Dendritic cell treated with granulocyte-macrophage colony-stimulating factor and Interleukin-4, amounts not matched to agents 40 ng/mL and 50 ng/mL, for 4 days (primary cell): ENCODE data around the gene PARS2.

Experiments used
- H3K27ac Mint-ChIP-seq: one replicate; pipeline ENCODE4 v1.8.0; 2022; ENCODE audit warnings: mild to moderate bottlenecking, mixed read lengths
- H3K27me3 Mint-ChIP-seq: one replicate; pipeline ENCODE4 v1.8.0; 2022; ENCODE audit warnings: mild to moderate bottlenecking, mixed read lengths
- H3K36me3 Mint-ChIP-seq: one replicate; pipeline ENCODE4 v1.8.0; 2022; ENCODE audit warnings: low read depth, mixed read lengths
- H3K4me1 Mint-ChIP-seq: one replicate; pipeline ENCODE4 v1.8.0; 2022; ENCODE audit warnings: low read depth, mixed read lengths
- H3K4me3 Mint-ChIP-seq: one replicate; pipeline ENCODE4 v1.8.0; 2022; ENCODE audit warnings: mild to moderate bottlenecking, moderate library complexity, mixed read lengths
- H3K9me3 Mint-ChIP-seq: one replicate; pipeline ENCODE4 v1.8.0; 2022; ENCODE audit warnings: mixed read lengths
- intact Hi-C: fragments of 100-400 bp; cut with micrococcal nuclease; formaldehyde crosslinking; loops from one replicate; pipeline ENCODE4 v1.15.0; 2022

The PARS2 gene

GRCh38 chr1:54772951-54773350 is 8.6 kb upstream of the PARS2 start:
- Mint-ChIP-seq H3K27me3 (peaks cover 2% of the 10 kb centered on the region), H3K9me3 (no peaks in the 10 kb centered on the region), H3K4me3 (no peak overlapping the region), H3K4me1 (no peaks in the 10 kb centered on the region), H3K27ac (no peak overlapping the region), H3K36me3 (no peaks in the 10 kb centered on the region)
- intact Hi-C loops = no loop called here

DNA sequence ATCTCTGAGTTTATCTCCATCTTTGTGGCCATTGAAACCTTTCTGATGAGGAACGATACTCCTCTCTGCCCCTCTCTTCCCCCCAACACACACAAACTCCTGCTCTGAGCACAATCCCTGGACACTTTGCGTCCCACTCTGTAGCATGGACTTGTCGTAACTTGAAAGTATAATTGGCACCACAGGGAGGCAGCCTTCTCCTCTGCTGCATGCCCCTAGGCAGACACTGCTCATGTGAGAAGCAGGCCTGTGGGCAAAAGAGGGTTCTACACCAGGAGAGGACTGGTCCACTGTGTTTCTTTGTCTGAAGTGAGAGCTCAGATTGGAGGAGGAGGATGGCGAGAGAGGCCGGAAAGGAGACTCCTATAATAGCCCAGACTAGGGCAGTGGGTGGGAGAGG is 3.8 kb upstream of the PARS2 start:
- peaks cover 7% of the 10 kb centered on the region for H3K4me1 Mint-ChIP-seq
- H3K27ac Mint-ChIP-seq = no peak overlapping the region
- intact Hi-C loops = loop anchor here (10.0 kb wide), 1 partner anchor 823 kb away; the partner anchor contains the start of genes IFT25 and LRRC42

DNA sequence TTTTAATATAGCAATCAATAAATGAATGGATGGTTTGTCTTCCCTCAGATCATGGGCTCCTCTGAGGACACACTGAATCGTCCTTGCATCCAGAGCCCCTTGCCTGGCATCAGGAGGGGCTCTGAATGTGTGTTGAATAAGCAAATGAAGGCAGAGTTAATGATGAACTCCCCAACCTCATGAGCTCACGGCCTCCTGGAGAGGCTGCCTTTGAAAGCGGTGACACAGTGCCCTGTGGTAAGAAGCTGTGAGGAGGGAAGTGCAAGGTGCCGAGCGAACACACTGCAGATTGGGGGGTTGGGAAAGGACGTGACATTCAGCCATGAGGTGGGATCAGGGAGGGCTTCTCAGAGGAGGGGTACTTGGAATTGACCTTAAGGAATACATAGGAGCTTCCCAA is 3.2 kb upstream of the PARS2 start:
- intact Hi-C loops = loop anchor here (10.0 kb wide), 1 partner anchor 823 kb away; the partner anchor contains the start of genes IFT25 and LRRC42

More for the DNA sequence above, 3.8 kb upstream of the PARS2 start:
- Mint-ChIP-seq H3K4me3 (no peak overlapping the region), H3K36me3 (peaks cover 6% of the 10 kb centered on the region), H3K9me3 (no peaks in the 10 kb centered on the region), H3K27me3 (peaks cover 2% of the 10 kb centered on the region)

DNA sequence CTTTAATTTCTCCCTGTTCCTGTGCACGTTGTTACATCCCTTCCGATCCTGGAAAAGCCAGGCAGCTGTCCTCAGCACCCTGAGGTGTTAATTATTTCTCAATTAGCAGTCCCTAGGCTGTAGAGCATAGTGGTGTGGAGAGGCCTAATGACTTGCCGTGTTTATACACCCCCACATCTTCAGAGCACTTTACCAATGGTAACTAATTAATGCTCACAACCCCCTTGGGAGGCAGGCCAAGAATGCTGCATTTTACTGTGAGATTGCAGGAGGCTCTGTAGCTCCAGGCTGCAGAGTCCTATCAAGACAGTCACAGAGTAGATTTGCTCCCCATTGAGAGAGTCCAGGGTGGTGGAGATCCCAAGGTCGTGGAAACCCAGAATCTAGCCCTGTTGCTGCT is 2.4 kb upstream of the PARS2 start:
- Mint-ChIP-seq H3K4me3 (no peak overlapping the region), H3K4me1 (peaks cover 11% of the 10 kb centered on the region), H3K27ac (no peak overlapping the region), H3K27me3 (peaks cover 2% of the 10 kb centered on the region), H3K36me3 (peaks cover 6% of the 10 kb centered on the region), H3K9me3 (no peaks in the 10 kb centered on the region)
- intact Hi-C loops = loop anchor here (10.0 kb wide), 1 partner anchor 822 kb away; the partner anchor contains the start of genes IFT25 and LRRC42

More for the DNA sequence above, 3.2 kb upstream of the PARS2 start:
- Mint-ChIP-seq H3K27ac (no peak overlapping the region), H3K27me3 (peaks cover 2% of the 10 kb centered on the region), H3K4me1 (peaks cover 11% of the 10 kb centered on the region), H3K9me3 (no peaks in the 10 kb centered on the region), H3K4me3 (no peak overlapping the region), H3K36me3 (peaks cover 6% of the 10 kb centered on the region)

DNA sequence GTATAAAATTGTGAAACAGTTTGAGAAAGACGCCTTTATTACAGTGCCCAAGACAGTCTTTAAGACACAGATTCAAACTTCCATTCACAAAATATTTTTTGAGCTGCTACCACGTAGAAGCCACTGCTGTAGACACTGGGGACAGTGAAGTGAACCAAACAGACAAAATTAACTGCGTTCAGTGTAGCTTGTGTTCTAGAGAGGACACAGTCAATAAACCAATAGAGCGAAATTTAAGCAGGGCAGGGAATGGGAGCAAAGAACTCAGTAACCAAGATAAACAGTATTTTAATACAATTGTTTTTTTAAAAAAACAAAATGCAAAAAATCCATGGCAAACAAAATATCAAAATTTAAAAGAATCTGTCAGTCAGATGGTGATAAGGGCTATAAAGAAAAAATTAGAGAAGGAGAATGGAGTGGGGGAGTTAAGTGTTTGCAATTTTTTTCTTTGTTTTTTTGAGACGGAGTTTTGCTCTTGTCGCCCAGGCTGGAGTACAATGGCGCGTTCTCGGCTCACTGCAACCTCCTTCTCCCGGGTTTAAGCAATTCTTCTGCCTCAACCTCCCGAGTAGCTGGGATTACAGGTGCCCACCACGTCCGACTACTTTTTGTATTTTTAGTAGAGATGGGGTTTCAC is 719 bp upstream of the PARS2 start:
- Mint-ChIP-seq H3K27ac (peak overlapping the region; percentile 90), H3K27me3 (peaks cover 2% of the 10 kb centered on the region), H3K4me1 (peaks cover 16% of the 10 kb centered on the region), H3K36me3 (peaks cover 6% of the 10 kb centered on the region), H3K9me3 (no peaks in the 10 kb centered on the region), H3K4me3 (peak overlapping the region; percentile 97)
- intact Hi-C loops = loop anchor here (1.0 to 10.0 kb wide), 2 partner anchors 50 to 820 kb away; partner anchors contain the start of genes IFT25, LRRC42 and TTC4

- Mint-ChIP-seq H3K4me3 (peak overlapping the region; percentile 97), H3K4me1 (peaks cover 17% of the 10 kb centered on the region), H3K27me3 (peaks cover 2% of the 10 kb centered on the region), H3K36me3 (peaks cover 13% of the 10 kb centered on the region), H3K27ac (peak overlapping the region; percentile 90), H3K9me3 (no peaks in the 10 kb centered on the region)
- intact Hi-C loops = loop anchor here (1.0 to 10.0 kb wide), 2 partner anchors 48 to 819 kb away; partner anchors contain the start of genes IFT25, LRRC42 and TTC4
Observed at GRCh38 chr1:54763816-54764132, 549 bp downstream of the PARS2 start.

DNA sequence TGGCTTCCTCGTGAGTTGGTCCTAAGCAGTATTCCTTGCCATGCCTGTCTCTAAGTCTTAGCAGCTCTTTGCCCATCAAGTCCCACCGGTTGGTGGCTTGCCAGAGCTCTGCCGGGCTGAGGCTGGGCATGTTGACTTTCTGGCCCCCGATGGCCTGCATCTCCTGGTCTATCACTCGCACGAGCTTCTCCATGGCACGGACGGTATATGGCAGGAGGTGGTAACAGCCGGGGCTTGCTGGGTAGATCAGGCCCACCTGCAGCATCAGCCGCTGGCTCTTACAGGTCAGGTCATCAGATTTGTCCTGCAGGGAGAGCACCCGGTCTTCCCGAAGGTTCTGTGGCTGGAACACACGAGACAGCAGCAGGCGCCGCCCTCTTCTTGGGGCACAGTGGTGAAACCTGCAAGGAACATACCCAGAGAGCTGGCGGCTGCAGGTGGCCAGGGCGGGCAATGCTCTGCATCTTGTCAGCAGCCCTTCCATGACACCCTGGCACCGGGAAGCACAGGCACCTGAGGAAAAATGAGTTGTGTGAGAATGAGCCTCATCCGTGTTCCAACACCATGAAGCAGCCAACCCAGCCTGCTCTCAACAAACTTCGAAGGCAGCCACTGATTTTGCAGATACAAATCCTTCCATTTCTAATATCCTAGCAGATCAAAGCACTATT is 5.5 kb downstream of the PARS2 start:
- Mint-ChIP-seq H3K36me3 (peaks cover 32% of the 10 kb centered on the region), H3K4me3 (no peak overlapping the region), H3K27ac (no peak overlapping the region), H3K9me3 (no peaks in the 10 kb centered on the region), H3K27me3 (no peaks in the 10 kb centered on the region), H3K4me1 (peaks cover 12% of the 10 kb centered on the region)
- intact Hi-C loops = no loop called here

DNA sequence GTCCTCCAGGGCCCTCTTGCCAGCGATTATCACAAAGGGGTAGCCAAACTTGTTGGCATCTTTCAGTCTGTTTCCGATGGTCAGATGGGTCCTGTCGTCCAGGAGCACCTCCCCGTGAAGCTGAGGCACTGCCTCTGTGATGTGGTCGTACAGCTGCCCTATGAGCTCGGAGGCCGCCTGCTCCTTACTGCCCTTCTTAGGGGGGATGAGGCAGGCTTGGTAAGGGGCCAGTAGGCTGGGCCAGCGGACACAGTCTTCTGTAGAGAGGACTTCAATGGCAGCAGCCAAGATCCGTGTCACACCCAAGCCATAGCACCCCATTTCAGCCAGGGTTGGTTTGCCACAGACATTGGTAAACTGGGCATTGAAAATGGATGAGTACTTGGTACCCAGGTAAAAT is 6.5 kb downstream of the PARS2 start:
- Mint-ChIP-seq H3K27me3 (no peaks in the 10 kb centered on the region), H3K36me3 (peaks cover 32% of the 10 kb centered on the region), H3K9me3 (no peaks in the 10 kb centered on the region), H3K4me1 (peaks cover 8% of the 10 kb centered on the region), H3K4me3 (no peak overlapping the region), H3K27ac (no peak overlapping the region)
- intact Hi-C loops = no loop called here

- H3K27me3 Mint-ChIP-seq = no peaks in the 10 kb centered on the region
- no peak overlapping the region for H3K4me3 Mint-ChIP-seq
- no peaks in the 10 kb centered on the region for H3K4me1 Mint-ChIP-seq
- H3K9me3 Mint-ChIP-seq = no peaks in the 10 kb centered on the region
- H3K36me3 Mint-ChIP-seq = peaks cover 32% of the 10 kb centered on the region
- no peak overlapping the region for H3K27ac Mint-ChIP-seq
- intact Hi-C loops = no loop called here
Observed at GRCh38 chr1:54754486-54755285, 9.6 kb downstream of the PARS2 start.

GRCh38 chr1:54754045-54754444 is 10.3 kb downstream of the PARS2 start:
- Mint-ChIP-seq H3K27me3 (no peaks in the 10 kb centered on the region), H3K4me3 (no peak overlapping the region), H3K4me1 (no peaks in the 10 kb centered on the region), H3K36me3 (peaks cover 28% of the 10 kb centered on the region), H3K27ac (no peak overlapping the region), H3K9me3 (no peaks in the 10 kb centered on the region)
- intact Hi-C loops = no loop called here

GRCh38 chr1:54751426-54751825 is 12.9 kb downstream of the PARS2 start:
- Mint-ChIP-seq H3K27me3 (no peaks in the 10 kb centered on the region), H3K36me3 (peaks cover 2% of the 10 kb centered on the region), H3K9me3 (no peaks in the 10 kb centered on the region), H3K4me3 (no peak overlapping the region), H3K27ac (no peak overlapping the region), H3K4me1 (no peaks in the 10 kb centered on the region)
- intact Hi-C loops = no loop called here

GRCh38 chr1:54750596-54750995 is 13.7 kb downstream of the PARS2 start:
- H3K4me3 Mint-ChIP-seq = no peak overlapping the region
- no peaks in the 10 kb centered on the region for H3K4me1 Mint-ChIP-seq
- H3K27me3 Mint-ChIP-seq = no peaks in the 10 kb centered on the region
- no peaks in the 10 kb centered on the region for H3K9me3 Mint-ChIP-seq
- H3K27ac Mint-ChIP-seq = no peak overlapping the region
- H3K36me3 Mint-ChIP-seq = no peaks in the 10 kb centered on the region
- intact Hi-C loops = no loop called here

- no peaks in the 10 kb centered on the region for H3K4me1 Mint-ChIP-seq
- H3K4me3 Mint-ChIP-seq = no peak overlapping the region
- H3K9me3 Mint-ChIP-seq = no peaks in the 10 kb centered on the region
- intact Hi-C loops = no loop called here
- no peak overlapping the region for H3K27ac Mint-ChIP-seq
- H3K36me3 Mint-ChIP-seq = peaks cover 7% of the 10 kb centered on the region
- no peaks in the 10 kb centered on the region for H3K27me3 Mint-ChIP-seq
Observed at GRCh38 chr1:54748094-54748835, 16.1 kb downstream of the PARS2 start.
